ENCODE data around the gene PLSCR5. TPM values are rescaled to one million over a fixed set of nuclear protein-coding genes. Genes with fewer than 3 reads are reported as not detected.

PLSCR5 gene
- total RNA-seq, 2 donors from 2014 or later = not detected

DNA sequence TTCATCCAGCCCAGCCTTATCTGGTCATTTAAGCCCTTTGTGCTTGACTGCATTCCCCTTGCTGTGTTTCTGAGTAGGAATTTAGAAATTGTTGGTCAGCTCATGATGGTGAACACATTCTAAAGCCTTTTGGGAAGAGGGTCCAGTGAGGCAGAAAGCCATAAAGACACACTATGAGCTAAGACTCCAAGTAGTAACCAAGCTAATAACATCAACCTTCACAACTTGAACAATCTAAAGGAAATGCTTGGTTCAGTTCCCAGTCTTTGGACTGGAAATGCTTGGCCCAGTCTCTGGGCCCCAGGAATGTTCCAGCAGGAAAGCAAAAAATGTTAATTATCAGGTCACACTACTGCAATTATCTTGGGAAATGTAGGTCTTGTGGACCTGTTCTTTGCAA is 68.5 kb downstream of the PLSCR5 start:
- ATAC-seq = peak; percentile 23
- no peaks in the 10 kb centered on the region for H3K27me3 ChIP-seq
- TF ChIP-seq POLR2A (IDR thresholded peaks at IDR 0.05) (no peak), CTCF (IDR thresholded peaks at IDR 0.05) (no peak)
- no peak for DNase-seq
- no peak overlapping the region for H3K4me3 ChIP-seq
- peaks cover 0 to 3% of the 10 kb centered on the region in 2 donors for H3K36me3 ChIP-seq (replicated peaks in 1 of 2; ENCODE audit: insufficient read depth in 1 of 2, low read depth in 2 of 2)
- no peaks in the 10 kb centered on the region for H3K9me3 ChIP-seq
- intact Hi-C loops (cut with DNase I) = no loop called here
- peak overlapping the region in 2 of 4 donors; percentile 24 to 44 for H3K27ac ChIP-seq
- H3K4me1 ChIP-seq = peaks cover 46% of the 10 kb centered on the region

Small RNA genes within 50 kb of the gene (small RNA-seq; reads per million reads assigned to genes)
- gene RNU6-428P = not detected

Other genes with a start within 250 kb of the PLSCR5 start
- gene PLSCR2, start 135.8 kb downstream of the PLSCR5 start, total RNA-seq = not detected
- 10 to 100 TPM; 61.7 to 64.9 TPM for gene PLSCR1, start 60.7 kb downstream of the PLSCR5 start, total RNA-seq